GM18505 (cell line): ENCODE data around the gene CREB3L1.

Experiments used
- ATAC-seq: cut with Tn5 transposase; IDR thresholded peaks from one replicate; pipeline ENCODE4 v1.9.1; 2021; ENCODE audit not compliant: unreplicated experiment
- POLR2A ChIP-seq: IDR thresholded peaks from 4 replicates; pipeline ENCODE4 v1.6.1; 2011; ENCODE audit warnings: borderline replicate concordance; ENCODE audit not compliant: insufficient read depth, insufficient read length; ENCODE audit errors: extremely low read depth

Gene CREB3L1, protein sequence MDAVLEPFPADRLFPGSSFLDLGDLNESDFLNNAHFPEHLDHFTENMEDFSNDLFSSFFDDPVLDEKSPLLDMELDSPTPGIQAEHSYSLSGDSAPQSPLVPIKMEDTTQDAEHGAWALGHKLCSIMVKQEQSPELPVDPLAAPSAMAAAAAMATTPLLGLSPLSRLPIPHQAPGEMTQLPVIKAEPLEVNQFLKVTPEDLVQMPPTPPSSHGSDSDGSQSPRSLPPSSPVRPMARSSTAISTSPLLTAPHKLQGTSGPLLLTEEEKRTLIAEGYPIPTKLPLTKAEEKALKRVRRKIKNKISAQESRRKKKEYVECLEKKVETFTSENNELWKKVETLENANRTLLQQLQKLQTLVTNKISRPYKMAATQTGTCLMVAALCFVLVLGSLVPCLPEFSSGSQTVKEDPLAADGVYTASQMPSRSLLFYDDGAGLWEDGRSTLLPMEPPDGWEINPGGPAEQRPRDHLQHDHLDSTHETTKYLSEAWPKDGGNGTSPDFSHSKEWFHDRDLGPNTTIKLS

DNA sequence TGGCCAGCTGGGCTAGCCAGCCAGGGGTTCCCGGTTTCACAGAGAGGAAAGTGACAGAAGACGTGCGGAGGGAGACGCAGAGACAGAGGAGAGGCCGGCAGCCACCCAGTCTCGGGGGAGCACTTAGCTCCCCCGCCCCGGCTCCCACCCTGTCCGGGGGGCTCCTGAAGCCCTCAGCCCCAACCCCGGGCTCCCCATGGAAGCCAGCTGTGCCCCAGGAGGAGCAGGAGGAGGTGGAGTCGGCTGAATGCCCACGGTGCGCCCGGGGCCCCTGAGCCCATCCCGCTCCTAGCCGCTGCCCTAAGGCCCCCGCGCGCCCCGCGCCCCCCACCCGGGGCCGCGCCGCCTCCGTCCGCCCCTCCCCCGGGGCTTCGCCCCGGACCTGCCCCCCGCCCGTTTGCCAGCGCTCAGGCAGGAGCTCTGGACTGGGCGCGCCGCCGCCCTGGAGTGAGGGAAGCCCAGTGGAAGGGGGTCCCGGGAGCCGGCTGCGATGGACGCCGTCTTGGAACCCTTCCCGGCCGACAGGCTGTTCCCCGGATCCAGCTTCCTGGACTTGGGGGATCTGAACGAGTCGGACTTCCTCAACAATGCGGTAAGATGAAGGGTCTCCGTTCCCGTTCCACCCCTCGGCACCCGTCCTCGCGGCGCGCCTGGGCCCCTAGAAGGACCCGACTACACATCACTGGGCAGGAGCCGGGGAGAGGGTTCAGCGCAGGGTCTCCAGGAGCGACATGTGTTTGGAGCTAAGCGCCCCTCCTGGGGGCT is at the start of gene CREB3L1:
Gene CREB3L1, plus strand, starts transcription at position 41 of the 765 bp plus-strand sequence. Its CDS starts 450 bp downstream, at position 491.
- no peak for TF ChIP-seq POLR2A
- no peak for ATAC-seq

DNA sequence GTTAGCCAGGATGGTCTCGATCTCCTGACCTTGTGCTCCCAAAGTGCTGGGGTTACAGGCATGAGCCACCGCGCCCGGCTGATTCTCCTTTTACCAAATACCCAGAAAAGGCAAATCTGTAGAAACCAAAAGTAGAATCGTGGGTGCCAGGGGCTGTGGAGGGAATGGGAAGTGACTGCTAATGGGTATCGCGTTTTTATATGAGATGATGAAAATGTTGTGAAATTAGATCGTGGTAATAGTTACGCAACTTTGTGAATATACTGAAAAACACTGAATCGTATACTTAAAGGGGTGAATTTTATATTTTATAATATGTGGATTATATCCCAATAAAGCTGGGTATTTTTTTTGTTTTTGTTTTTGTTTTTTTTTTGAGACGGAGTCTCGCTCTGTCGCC is 48.2 kb upstream of the CREB3L1 start:
- no peak for ATAC-seq
- no peak for TF ChIP-seq POLR2A

GRCh38 chr11:46234311-46234710 is 43.2 kb upstream of the CREB3L1 start:
- ATAC-seq = no peak
- TF ChIP-seq POLR2A = no peak

- TF ChIP-seq POLR2A = no peak
- no peak for ATAC-seq
These were observed 41.4 kb upstream of the CREB3L1 start for GRCh38 chr11:46235777-46236688.

- TF ChIP-seq POLR2A = no peak
- no peak for ATAC-seq
These were observed 40.6 kb upstream of the CREB3L1 start for GRCh38 chr11:46236918-46237247.

DNA sequence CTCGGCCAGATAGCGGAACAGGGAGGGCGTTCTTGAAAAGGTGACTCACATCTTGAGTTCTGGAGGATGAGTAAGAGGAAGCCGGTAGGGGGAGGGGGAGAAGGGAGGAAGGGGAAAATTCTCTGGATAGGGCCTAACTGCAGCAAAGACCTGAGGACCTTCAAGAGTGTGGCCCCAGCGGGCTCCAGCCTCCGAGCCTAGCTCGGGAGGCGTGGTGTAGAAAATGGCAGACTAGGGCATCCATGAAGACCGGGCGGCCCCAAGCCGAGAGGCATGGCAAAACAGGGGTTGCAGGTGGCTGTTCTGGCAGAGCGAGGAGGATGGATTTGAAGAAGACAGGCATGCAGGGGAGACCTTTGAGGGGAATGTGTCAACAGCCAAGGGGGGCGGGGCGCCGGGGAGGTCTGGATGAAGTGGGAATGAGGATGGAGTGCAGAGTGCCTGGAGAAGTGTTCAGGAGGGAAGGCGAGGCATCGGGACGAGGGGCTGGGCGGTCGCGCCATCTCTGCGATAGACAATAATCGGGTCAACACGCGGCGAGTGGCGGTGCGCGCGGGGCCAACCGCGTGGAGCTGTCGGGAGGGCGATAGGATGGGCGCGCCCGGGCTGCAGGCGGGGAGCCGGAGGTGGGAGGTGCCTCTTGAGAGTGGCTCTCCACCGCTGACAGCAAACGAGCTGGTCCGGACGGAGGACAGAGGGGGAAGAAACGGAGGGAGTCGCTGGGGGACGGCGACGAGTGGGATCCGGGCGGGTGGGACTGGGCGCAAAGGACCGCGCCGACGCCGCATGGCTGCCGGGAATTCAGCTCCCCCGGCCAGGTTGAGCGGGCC is 40.0 kb upstream of the CREB3L1 start:
- TF ChIP-seq POLR2A = no peak
- no peak for ATAC-seq

GRCh38 chr11:46238078-46238966 is 39.1 kb upstream of the CREB3L1 start:
- TF ChIP-seq POLR2A = no peak
- no peak for ATAC-seq

DNA sequence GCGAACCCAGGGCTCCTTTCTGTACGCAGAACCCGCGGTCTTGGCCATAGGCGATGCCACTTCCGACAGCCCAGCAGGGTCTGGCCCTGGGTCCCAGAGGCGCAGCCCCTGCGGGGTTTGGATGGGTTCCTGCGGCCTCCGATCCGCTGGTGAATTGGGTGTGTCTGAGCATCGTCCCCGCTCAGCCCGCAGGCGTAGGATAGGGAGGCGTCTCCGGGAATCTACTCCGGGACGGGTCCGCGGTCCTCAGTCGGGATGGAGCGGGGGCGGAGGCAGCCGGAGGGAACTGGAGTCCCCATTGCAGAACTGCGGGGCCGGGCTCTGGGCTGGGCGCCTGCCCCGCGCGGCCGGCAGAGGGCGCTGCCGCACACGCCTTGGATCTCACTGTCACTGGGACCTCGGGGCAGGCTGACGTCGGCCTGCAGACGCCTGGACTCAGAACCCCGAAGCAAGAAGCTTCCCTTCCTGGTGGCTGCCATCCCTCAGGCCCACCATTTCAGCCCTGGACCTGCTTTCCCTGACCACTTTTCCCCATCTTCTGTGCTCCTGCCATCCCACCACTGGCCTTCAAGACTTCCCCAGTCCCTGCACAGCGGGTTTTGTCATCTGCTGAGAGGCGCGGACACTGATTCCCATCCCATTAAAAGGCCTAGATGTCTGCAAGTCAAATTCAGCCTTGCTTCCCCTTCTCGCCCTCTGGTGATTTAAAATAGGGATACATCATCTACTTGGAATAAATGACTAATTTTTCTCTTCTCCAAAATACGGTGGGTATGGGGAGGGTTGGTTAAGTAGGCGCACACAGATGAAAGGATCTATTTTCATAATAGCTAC is 38.3 kb upstream of the CREB3L1 start:
- no peak for TF ChIP-seq POLR2A
- ATAC-seq = no peak

- ATAC-seq = no peak
- no peak for TF ChIP-seq POLR2A
These were observed 37.7 kb upstream of the CREB3L1 start for GRCh38 chr11:46239801-46240061.

- ATAC-seq = no peak
- TF ChIP-seq POLR2A = no peak
These were observed 37.1 kb upstream of the CREB3L1 start for GRCh38 chr11:46240371-46240770.

GRCh38 chr11:46240861-46241260 is 36.6 kb upstream of the CREB3L1 start:
- no peak for ATAC-seq
- TF ChIP-seq POLR2A = no peak
